Stimulated activated CD4-positive, alpha-beta T cell treated with anti-CD3 and anti-CD28 coated beads, Interleukin-1b, Interleukin-23, amount 100 ng/mL, for 24 hours (primary cell): ENCODE data around the gene EDN2.

ENCODE experiments used
- DNase-seq, 4 experiments: peaks; one replicate each; pipeline ENCODE4 v3.0.0-alpha.2; 2020; ENCODE audit warnings: low read depth in 4 of 4, low spot score in 1 of 4

The EDN2 gene

GRCh38 chr1:41440321-41441085 lies 44.0 kb downstream of the EDN2 start:
- no peak for DNase-seq

- no peak for DNase-seq
These were observed 45.2 kb downstream of the EDN2 start for GRCh38 chr1:41439234-41439633.

- DNase-seq, result no peak
These were observed 45.8 kb downstream of the EDN2 start for GRCh38 chr1:41438711-41439110.

- no peak for DNase-seq
These were observed 47.5 kb downstream of the EDN2 start for GRCh38 chr1:41437011-41437355.

GRCh38 chr1:41436281-41437010 lies 48.0 kb downstream of the EDN2 start:
- no peak for DNase-seq

- DNase-seq, result no peak
These were observed 48.8 kb downstream of the EDN2 start for GRCh38 chr1:41435570-41436178.

GRCh38 chr1:41434748-41435449 lies 49.6 kb downstream of the EDN2 start:
- no peak for DNase-seq

- no peak for DNase-seq
These were observed 50.2 kb downstream of the EDN2 start for GRCh38 chr1:41434306-41434705.

GRCh38 chr1:41433501-41433900 lies 51.0 kb downstream of the EDN2 start:
- no peak for DNase-seq

GRCh38 chr1:41432481-41433280 lies 51.8 kb downstream of the EDN2 start:
- peak; percentile 29 to 75 (median 48) for DNase-seq

GRCh38 chr1:41431490-41432350 lies 52.8 kb downstream of the EDN2 start:
- DNase-seq, result no peak

GRCh38 chr1:41430582-41430981 lies 53.9 kb downstream of the EDN2 start:
- no peak for DNase-seq

GRCh38 chr1:41430069-41430468 lies 54.4 kb downstream of the EDN2 start:
- DNase-seq, result no peak

- DNase-seq, result no peak
These were observed 54.8 kb downstream of the EDN2 start for GRCh38 chr1:41429641-41430035.
